Epithelial cell of esophagus (primary cell): Measurements from ENCODE around the gene LRFN3.
"Not testable (repeated sequence)": the region's sequence is repeated elsewhere in the genome, so short reads cannot be mapped to it uniquely, and the experiment has no call there.

Experiments
- DNase-seq: peaks from one replicate; pipeline ENCODE4 v3.0.0; 2010; ENCODE audit warnings: low read depth
- H3K4me3 ChIP-seq: 2 replicates; pipeline ENCODE4 v1.5.1; 2011; ENCODE audit warnings: mild to moderate bottlenecking, low read length, control low read depth
- TF ChIP-seq, protein P1 (sequence below): IDR thresholded peaks from 2 replicates; pipeline ENCODE4 v1.5.1; 2011; ENCODE audit warnings: low read depth, mild to moderate bottlenecking, low read length, control low read depth, inconsistent platforms; ENCODE audit not compliant: insufficient read depth; ENCODE audit errors: missing control alignments

Gene LRFN3

DNA sequence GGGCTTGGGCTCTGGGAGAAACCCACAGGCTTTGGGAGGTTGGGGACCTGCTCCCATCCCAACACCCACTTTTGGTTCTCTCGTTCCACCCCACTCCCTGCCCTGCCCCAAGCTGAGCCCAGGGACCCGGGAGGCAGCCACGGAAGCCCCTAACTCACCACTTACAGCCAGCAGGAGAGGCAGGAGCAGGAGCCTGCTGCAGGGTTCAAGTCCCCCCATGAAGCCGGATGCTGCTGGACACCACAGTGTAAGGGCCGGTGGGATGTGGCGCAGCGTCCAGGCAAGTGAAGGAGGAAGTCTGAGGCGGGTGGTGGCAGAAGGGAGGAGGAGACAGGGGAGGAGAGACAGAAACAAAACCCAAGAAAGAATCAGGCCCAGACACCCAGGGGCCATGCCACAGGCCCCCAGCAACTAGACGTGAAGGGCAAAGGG, 28.1 kb upstream of the LRFN3 start, which contains the start of gene TYROBP:
Gene TYROBP (minus strand): TSS at position 286 of the 432 bp plus-strand sequence. CDS start 67 bp downstream, at position 219.
- H3K4me3 ChIP-seq: no peak within 1 kb of the TSS
- DNase-seq: no peak
- TF ChIP-seq, protein P1, sequence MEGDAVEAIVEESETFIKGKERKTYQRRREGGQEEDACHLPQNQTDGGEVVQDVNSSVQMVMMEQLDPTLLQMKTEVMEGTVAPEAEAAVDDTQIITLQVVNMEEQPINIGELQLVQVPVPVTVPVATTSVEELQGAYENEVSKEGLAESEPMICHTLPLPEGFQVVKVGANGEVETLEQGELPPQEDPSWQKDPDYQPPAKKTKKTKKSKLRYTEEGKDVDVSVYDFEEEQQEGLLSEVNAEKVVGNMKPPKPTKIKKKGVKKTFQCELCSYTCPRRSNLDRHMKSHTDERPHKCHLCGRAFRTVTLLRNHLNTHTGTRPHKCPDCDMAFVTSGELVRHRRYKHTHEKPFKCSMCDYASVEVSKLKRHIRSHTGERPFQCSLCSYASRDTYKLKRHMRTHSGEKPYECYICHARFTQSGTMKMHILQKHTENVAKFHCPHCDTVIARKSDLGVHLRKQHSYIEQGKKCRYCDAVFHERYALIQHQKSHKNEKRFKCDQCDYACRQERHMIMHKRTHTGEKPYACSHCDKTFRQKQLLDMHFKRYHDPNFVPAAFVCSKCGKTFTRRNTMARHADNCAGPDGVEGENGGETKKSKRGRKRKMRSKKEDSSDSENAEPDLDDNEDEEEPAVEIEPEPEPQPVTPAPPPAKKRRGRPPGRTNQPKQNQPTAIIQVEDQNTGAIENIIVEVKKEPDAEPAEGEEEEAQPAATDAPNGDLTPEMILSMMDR: no peak

DNA sequence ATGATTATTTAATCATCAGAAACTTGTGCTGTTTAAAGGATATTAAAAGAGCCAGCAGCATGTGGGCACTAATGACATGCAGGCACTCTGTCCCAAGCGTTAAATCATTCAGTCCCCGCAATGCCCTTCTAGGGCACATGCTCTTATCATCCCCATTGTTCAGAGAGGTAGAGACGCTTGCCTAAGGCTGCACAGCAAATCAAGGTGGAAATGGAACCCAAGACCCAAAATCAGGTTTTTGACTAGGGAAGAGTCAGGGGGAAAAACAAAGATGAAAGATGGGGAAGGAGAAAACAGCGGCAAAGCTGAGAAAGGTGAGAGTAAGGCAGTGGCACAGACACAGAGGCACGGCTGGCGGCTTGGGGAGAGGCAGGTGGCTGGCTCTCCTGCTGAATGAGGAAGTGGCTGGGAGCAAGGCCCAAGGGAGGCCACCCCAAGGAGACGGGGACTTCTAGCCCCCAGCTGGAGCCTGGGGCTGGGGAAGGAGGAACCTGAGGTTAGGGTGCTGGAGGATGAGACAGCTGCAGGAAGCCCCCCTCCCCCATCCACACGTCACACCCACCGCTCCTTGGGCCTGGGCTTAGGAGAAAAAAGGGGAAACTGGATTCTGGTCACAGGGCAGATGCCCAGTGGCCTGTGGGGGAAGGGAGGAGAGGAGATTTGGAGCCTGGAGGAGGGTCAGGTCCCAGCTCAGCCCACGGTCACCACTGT, 27.0 kb upstream of the LRFN3 start:
- H3K4me3 ChIP-seq: no peak overlapping the region
- no peak for DNase-seq

DNA sequence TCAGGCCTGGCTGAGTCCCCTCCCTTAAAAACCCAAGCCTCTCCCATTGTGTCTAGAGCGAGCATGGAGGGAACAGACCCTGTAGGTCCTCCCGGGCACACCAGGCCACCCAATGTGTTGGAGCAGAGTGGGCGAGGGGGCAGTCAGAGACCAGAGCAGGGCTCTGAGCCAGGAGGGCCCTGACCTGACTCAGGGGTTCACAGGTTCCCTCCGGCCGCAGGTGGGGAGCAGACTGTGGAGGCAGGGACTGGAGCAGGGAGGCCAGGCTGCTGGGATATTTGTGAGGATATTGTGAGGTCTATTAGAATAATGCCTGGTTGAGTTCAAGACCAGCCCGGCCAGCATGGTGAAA, 26.5 kb upstream of the LRFN3 start:
- no peak overlapping the region for H3K4me3 ChIP-seq
- TF ChIP-seq, protein P1: no peak

More for the DNA sequence above, 27.0 kb upstream of the LRFN3 start:
- TF ChIP-seq, protein P1: no peak

DNA sequence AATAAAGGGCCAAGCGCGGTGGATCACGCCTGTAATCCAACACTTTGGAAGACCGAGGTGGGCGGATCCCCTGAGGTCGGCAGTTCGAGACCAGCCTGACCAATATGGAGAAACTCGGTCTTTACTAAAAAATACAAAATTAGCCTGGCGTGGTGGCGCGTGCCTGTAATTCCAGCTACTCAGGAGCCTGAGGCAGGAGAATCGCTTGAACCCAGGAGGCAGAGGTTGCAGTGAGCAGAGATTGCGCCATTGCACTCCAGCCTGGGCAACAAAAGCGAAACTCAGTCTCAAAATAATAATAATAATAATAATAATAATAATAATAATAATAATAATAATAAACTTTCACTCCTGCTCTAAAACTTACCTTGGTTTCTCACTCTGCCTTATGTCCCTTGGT, 25.8 kb upstream of the LRFN3 start:
- not testable (repeated sequence) for H3K4me3 ChIP-seq, DNase-seq

More for the DNA sequence above, 26.5 kb upstream of the LRFN3 start:
- no peak for DNase-seq

DNA sequence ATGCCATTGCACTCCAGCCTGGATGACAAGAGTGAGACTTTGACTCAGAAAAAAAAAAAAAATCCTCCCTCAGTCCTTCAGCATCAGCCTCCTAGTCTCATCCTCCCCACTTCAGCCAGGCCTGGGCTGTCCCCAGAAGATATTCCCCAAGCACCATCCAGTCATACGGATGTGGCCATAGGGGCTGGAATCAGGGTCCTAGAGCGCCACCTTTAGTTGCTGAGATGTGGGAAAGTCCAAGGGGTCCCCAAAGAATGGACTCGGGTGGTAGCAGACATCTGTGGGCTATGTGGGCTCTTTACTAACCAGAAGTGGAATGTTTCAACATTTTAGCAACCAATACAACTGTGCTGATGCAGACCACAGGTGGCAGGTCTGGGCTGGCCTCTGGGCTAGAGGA, 25.0 kb upstream of the LRFN3 start:
- TF ChIP-seq, protein P1: no peak
- H3K4me3 ChIP-seq: no peak overlapping the region
- DNase-seq: no peak

DNA sequence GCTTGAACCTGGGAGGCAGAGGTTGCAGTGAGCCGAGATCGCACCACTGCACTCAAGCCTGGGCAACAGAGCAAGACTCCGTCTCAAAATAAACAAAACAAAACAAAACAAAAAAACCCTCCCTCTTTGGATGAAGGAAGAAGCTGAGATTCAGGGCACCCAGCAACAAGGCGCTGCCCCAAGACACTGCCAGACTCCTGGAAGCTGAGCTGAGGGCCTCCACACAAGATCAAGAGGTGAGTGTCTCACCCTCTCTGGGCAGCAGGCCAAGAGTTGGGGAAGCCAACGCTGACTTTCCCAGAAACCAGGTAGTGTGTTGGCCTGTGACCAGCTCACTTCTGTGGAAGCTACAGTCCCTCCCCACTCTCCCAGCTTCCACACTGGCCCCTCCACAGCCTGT, 24.4 kb upstream of the LRFN3 start:
- DNase-seq: peak; percentile 86
- no peak overlapping the region for H3K4me3 ChIP-seq
- TF ChIP-seq, protein P1: no peak

DNA sequence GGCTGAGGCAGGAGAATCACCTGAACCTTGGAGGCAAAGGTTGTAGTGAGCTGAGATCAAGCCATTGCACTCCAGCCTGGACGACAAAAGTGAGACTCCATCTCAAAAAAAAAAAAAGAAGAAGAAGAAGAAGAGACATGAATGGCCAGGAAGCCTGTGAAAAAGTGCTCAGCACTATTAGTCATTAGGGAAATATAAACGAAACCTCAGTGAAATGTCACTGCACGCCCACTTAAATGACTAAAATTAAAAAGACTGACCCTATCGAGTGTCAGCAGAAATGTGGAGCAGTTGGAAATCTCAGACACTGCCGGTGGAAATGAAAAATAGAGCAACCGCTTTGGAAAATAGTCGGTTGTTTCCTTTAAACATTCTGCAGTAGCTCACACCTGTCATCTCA, 22.6 kb upstream of the LRFN3 start:
- DNase-seq: peak; percentile 40
- TF ChIP-seq, protein P1: no peak
- no peak overlapping the region for H3K4me3 ChIP-seq
